HFFc6 (cell line): ENCODE measurements around the gene FGF14. TPM values are rescaled to one million over a fixed set of nuclear protein-coding genes. Genes with fewer than 3 reads are reported as not detected.

Experiments
- DNase-seq: peaks from one replicate; pipeline ENCODE4 v3.0.0-alpha.2; 2018
- H3K27ac Mint-ChIP-seq: 2 replicates; pipeline ENCODE4 v1.8.0; 2020; ENCODE audit warnings: mild to moderate bottlenecking, mixed read lengths
- H3K27me3 Mint-ChIP-seq: 2 replicates; pipeline ENCODE4 v1.8.0; 2021; ENCODE audit warnings: mild to moderate bottlenecking, moderate library complexity, mixed read lengths; ENCODE audit not compliant: insufficient read depth
- H3K36me3 Mint-ChIP-seq: 2 replicates; pipeline ENCODE4 v1.8.0; 2021; ENCODE audit warnings: low read depth, mixed read lengths
- H3K4me1 Mint-ChIP-seq: 2 replicates; pipeline ENCODE4 v1.8.0; 2020; ENCODE audit warnings: low read depth, mixed read lengths
- H3K4me3 Mint-ChIP-seq: 2 replicates; pipeline ENCODE4 v1.8.0; 2020; ENCODE audit warnings: mild to moderate bottlenecking, moderate library complexity, mixed read lengths
- H3K9me3 Mint-ChIP-seq: 2 replicates; pipeline ENCODE4 v1.8.0; 2020; ENCODE audit warnings: mild to moderate bottlenecking, mixed read lengths
- total RNA-seq, 6 experiments: library from RNA; stranded (reverse); fragmentation: NEBNext Ultra II Directional; extraction: Animal tissue kit (Norgen Biotek cat#: 25700); gene quantifications; 2 replicates in 1 of 6; 3 replicates in 5 of 6; pipeline ENCODE4 v1.2.3, GENCODE V29; 2021
- TF ChIP-seq, protein P1 (sequence below): fragments of 200-600 bp; sonication (generic); IDR thresholded peaks from 2 replicates; pipeline ENCODE4 v1.5.0; 2021; ENCODE audit warnings: antibody characterized with exemption, mild to moderate bottlenecking

The FGF14 gene
- total RNA-seq, 6 experiments from 2014 or later, result 0.02 to 0.03 TPM; not detected in 4

- H3K9me3 Mint-ChIP-seq, result no peaks in the 10 kb centered on the region
- no peak overlapping the region for H3K27ac Mint-ChIP-seq
- H3K36me3 Mint-ChIP-seq, result no peaks in the 10 kb centered on the region
- no peaks in the 10 kb centered on the region for H3K4me1 Mint-ChIP-seq
- no peak overlapping the region for H3K4me3 Mint-ChIP-seq
- TF ChIP-seq, protein P1, sequence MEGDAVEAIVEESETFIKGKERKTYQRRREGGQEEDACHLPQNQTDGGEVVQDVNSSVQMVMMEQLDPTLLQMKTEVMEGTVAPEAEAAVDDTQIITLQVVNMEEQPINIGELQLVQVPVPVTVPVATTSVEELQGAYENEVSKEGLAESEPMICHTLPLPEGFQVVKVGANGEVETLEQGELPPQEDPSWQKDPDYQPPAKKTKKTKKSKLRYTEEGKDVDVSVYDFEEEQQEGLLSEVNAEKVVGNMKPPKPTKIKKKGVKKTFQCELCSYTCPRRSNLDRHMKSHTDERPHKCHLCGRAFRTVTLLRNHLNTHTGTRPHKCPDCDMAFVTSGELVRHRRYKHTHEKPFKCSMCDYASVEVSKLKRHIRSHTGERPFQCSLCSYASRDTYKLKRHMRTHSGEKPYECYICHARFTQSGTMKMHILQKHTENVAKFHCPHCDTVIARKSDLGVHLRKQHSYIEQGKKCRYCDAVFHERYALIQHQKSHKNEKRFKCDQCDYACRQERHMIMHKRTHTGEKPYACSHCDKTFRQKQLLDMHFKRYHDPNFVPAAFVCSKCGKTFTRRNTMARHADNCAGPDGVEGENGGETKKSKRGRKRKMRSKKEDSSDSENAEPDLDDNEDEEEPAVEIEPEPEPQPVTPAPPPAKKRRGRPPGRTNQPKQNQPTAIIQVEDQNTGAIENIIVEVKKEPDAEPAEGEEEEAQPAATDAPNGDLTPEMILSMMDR, result no peak
- no peak for DNase-seq
- H3K27me3 Mint-ChIP-seq, result no peaks in the 10 kb centered on the region
Measured at GRCh38 chr13:101811284-101811839, 590.5 kb downstream of the FGF14 start.

GRCh38 chr13:101799196-101799595 lies 602.7 kb downstream of the FGF14 start:
- TF ChIP-seq, protein P1, result no peak
- DNase-seq, result no peak
- Mint-ChIP-seq H3K9me3 (no peaks in the 10 kb centered on the region), H3K4me1 (no peaks in the 10 kb centered on the region), H3K27ac (no peak overlapping the region), H3K4me3 (no peak overlapping the region), H3K36me3 (no peaks in the 10 kb centered on the region), H3K27me3 (peaks cover 2% of the 10 kb centered on the region; the same call in 1 of the 2 replicates)

- H3K27ac Mint-ChIP-seq, result no peak overlapping the region
- TF ChIP-seq, protein P1, result no peak
- H3K36me3 Mint-ChIP-seq, result no peaks in the 10 kb centered on the region
- no peak for DNase-seq
- H3K4me3 Mint-ChIP-seq, result no peak overlapping the region
- no peaks in the 10 kb centered on the region for H3K4me1 Mint-ChIP-seq
- H3K9me3 Mint-ChIP-seq, result no peaks in the 10 kb centered on the region
- peaks cover 2% of the 10 kb centered on the region for H3K27me3 Mint-ChIP-seq
Measured at GRCh38 chr13:101798437-101798836, 603.4 kb downstream of the FGF14 start.

GRCh38 chr13:101795460-101795859 lies 606.4 kb downstream of the FGF14 start:
- TF ChIP-seq, protein P1, result no peak

GRCh38 chr13:101795025-101795424 lies 606.8 kb downstream of the FGF14 start:
- TF ChIP-seq, protein P1, result no peak
- H3K27me3 Mint-ChIP-seq, result no peaks in the 10 kb centered on the region; the same call in none of the 2 replicates

More at GRCh38 chr13:101795460-101795859, 606.4 kb downstream of the FGF14 start:
- Mint-ChIP-seq H3K4me3 (no peak overlapping the region), H3K27ac (no peak overlapping the region), H3K27me3 (no peaks in the 10 kb centered on the region; the same call in none of the 2 replicates), H3K4me1 (no peaks in the 10 kb centered on the region), H3K36me3 (no peaks in the 10 kb centered on the region), H3K9me3 (no peaks in the 10 kb centered on the region)
- no peak for DNase-seq

More at GRCh38 chr13:101795025-101795424, 606.8 kb downstream of the FGF14 start:
- no peak overlapping the region for H3K27ac Mint-ChIP-seq
- no peaks in the 10 kb centered on the region for H3K9me3 Mint-ChIP-seq
- no peaks in the 10 kb centered on the region for H3K36me3 Mint-ChIP-seq
- DNase-seq, result no peak
- no peak overlapping the region for H3K4me3 Mint-ChIP-seq
- H3K4me1 Mint-ChIP-seq, result no peaks in the 10 kb centered on the region
